Measurements from ENCODE around the gene AK2. TPM values are rescaled to one million over a fixed set of nuclear protein-coding genes. Genes with fewer than 3 reads are reported as not detected.
"Not testable (repeated sequence)": the region's sequence is repeated elsewhere in the genome, so short reads cannot be mapped to it uniquely, and the experiment has no call there.

Gene AK2
- total RNA-seq, 4 donors from 2014 or later, result 273 to 366 (median 293) TPM

- Histone ChIP-seq H3K27me3 (no peaks in the 10 kb centered on the region), H3K9me3 (no peaks in the 10 kb centered on the region), H3K4me3 (no peak overlapping the region), H3K4me1 (peaks cover 0 to 6% (median 3%) of the 10 kb centered on the region in 4 donors), H3K36me3 (no peaks in the 10 kb centered on the region), H3K27ac (peak overlapping the region in 1 of 4 donors; percentile 17)
- DNase-seq, result no peak
- TF ChIP-seq, protein P1, sequence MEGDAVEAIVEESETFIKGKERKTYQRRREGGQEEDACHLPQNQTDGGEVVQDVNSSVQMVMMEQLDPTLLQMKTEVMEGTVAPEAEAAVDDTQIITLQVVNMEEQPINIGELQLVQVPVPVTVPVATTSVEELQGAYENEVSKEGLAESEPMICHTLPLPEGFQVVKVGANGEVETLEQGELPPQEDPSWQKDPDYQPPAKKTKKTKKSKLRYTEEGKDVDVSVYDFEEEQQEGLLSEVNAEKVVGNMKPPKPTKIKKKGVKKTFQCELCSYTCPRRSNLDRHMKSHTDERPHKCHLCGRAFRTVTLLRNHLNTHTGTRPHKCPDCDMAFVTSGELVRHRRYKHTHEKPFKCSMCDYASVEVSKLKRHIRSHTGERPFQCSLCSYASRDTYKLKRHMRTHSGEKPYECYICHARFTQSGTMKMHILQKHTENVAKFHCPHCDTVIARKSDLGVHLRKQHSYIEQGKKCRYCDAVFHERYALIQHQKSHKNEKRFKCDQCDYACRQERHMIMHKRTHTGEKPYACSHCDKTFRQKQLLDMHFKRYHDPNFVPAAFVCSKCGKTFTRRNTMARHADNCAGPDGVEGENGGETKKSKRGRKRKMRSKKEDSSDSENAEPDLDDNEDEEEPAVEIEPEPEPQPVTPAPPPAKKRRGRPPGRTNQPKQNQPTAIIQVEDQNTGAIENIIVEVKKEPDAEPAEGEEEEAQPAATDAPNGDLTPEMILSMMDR (IDR thresholded peaks at IDR 0.05), result no peak
- TF ChIP-seq POLR2A (IDR thresholded peaks at IDR 0.05), result no peak
Measured at GRCh38 chr1:32998064-32998463, 38.6 kb downstream of the AK2 start.

DNA sequence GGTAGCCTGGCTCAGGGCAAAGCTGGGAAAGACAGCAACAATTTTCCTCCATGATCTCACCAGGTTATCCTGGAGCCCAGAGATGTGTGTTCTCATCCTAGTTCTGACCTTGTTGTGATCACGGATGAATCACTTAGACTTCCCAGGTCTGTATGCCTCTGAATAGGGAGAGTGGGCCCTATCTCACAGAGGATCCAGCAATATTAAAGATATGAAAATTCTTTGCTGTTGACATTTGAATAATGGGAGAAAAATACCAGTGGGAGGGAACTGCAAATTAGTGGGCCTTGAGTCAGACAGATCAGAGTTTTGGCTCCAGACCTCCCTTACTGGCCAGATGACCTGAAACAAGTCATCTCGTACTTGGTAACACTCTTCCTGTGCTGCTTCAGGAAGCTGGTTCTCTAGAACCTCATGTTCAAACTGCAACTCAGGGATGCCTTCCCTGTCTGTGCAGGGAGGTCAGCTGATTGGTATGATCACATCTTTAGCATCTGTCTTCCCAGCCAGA is 39.2 kb downstream of the AK2 start:
- no peak for DNase-seq
- TF ChIP-seq POLR2A (IDR thresholded peaks at IDR 0.05), result no peak
- TF ChIP-seq, protein P1 (IDR thresholded peaks at IDR 0.05), result no peak
- Histone ChIP-seq H3K27me3 (no peaks in the 10 kb centered on the region), H3K36me3 (no peaks in the 10 kb centered on the region), H3K9me3 (no peaks in the 10 kb centered on the region), H3K27ac (peak overlapping the region in 1 of 4 donors; percentile 6), H3K4me3 (no peak overlapping the region), H3K4me1 (peaks cover 3 to 13% (median 8%) of the 10 kb centered on the region in 4 donors)

GRCh38 chr1:32993324-32993636 is 43.4 kb downstream of the AK2 start:
- not testable (repeated sequence) for DNase-seq, H3K27me3 ChIP-seq, H3K4me3 ChIP-seq, H3K36me3 ChIP-seq, H3K9me3 ChIP-seq
- peak overlapping the region; percentile 67 to 93 (median 78) for H3K27ac ChIP-seq
- peaks cover 6 to 32% (median 20%) of the 10 kb centered on the region in 4 donors for H3K4me1 ChIP-seq

DNA sequence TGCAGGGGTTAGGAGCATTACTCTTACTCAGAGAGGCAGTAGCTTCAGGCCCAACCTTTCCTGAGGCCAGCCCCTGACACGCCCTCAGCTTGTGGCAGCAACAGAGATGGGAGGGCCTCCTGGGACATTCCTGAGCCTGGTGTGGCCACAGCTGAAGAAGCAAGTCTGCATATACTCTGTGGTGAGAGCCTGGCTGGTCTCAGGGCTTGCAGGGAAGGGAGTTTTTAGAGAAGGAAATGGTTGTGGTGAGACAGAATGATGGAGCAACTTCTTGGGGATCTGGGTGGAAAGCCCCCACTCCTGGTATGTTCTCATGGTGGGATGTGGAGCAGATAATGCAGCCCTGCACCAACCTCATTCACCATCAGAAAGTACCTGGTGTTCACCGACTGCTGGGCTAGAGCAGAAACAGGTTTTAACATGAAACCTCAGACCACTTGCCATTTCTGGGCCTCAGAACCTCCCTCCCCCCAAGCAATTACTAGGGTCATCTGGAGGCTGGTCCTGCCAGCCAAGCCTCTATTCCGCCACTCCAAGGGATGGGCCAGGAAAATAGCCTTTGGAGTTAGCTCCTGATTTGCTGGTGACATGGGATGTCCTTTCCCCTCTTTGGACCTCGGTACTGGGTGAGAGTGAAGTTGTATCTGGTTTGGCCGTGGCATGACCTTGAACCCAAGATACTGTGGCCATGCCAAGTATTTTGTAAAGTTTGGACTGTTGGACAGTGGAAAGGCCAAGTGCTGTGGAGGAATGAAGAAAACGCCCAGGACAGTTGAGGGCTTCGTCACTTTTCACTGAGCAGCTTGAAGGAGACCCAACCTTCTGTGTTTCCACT is 44.0 kb downstream of the AK2 start:
- no peaks in the 10 kb centered on the region for H3K36me3 ChIP-seq
- no peaks in the 10 kb centered on the region for H3K9me3 ChIP-seq
- peak overlapping the region; percentile 67 to 93 (median 78) for H3K27ac ChIP-seq
- H3K4me3 ChIP-seq, result no peak overlapping the region
- H3K4me1 ChIP-seq, result peaks cover 6 to 27% (median 20%) of the 10 kb centered on the region in 4 donors
- DNase-seq, result peak; percentile 82 to 94 (median 87)
- TF ChIP-seq, protein P1 (IDR thresholded peaks at IDR 0.05), result no peak
- peak; percentile 37 to 78 for TF ChIP-seq POLR2A (IDR thresholded peaks at IDR 0.05)
- H3K27me3 ChIP-seq, result no peaks in the 10 kb centered on the region

DNA sequence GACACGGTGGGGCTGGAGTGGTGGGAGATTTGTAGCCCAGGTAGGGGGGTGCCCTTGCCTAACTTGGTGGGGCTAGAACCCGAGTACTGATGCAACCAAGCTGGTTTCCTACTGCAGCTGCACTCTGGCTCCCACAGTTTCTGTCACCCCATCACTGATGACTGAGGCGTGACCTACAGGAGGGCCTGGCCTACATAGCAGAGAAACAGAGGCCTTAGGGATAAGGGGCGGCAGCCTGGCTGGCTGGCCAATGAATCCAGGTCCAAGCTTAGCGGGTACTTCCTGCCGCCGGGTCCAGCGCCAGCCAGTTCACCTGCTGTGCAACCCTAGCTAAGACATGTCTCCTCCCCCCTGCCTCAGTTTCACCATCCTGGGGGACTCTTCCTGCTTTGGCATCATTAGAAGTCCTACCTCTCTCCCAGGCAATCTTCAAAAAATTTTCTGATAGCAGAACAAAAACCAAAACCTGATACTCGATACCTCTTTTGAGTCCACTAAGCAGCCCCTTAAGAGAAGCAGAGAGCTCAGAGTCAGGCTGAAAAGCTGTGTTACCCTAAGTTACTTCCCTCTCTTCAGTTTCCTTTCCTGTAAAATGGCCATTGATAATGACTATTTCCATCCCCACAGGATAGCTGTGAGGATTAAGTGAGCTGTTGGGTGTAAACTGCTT is 44.7 kb downstream of the AK2 start:
- peak overlapping the region; percentile 67 to 93 (median 78) for H3K27ac ChIP-seq
- H3K9me3 ChIP-seq, result no peaks in the 10 kb centered on the region
- no peak overlapping the region for H3K4me3 ChIP-seq
- no peaks in the 10 kb centered on the region for H3K36me3 ChIP-seq
- peaks cover 6 to 27% (median 20%) of the 10 kb centered on the region in 4 donors for H3K4me1 ChIP-seq
- DNase-seq, result peak in 1 of 3 donors; percentile 25
- no peaks in the 10 kb centered on the region for H3K27me3 ChIP-seq
- TF ChIP-seq, protein P1 (IDR thresholded peaks at IDR 0.05), result no peak
- no peak for TF ChIP-seq POLR2A (IDR thresholded peaks at IDR 0.05)

DNA sequence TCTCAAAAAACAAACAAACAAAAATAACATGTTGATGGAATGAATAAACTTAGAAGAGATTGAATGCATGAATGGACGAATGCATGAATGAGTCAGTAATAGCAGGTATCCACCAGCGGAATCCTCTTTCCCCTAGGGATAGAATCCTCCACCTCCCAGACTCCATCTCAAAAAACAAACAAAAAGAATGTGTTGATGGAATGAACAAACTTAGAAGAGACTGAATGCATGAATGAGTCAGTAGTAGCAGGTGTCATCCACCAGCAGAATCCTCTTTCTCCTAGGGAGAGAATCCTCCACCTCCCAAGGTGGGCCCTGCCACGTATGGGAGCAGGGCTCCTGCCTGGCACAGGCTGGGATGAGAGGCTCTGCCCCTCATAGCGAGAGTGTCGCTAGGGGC is 45.3 kb downstream of the AK2 start:
- Histone ChIP-seq H3K27me3 (no peaks in the 10 kb centered on the region), H3K9me3 (no peaks in the 10 kb centered on the region), H3K36me3 (no peaks in the 10 kb centered on the region), H3K27ac (peak overlapping the region; percentile 67 to 93 (median 78)), H3K4me1 (peaks cover 6 to 27% (median 20%) of the 10 kb centered on the region in 4 donors), H3K4me3 (no peak overlapping the region)
- TF ChIP-seq POLR2A (IDR thresholded peaks at IDR 0.05), result no peak
- TF ChIP-seq, protein P1 (IDR thresholded peaks at IDR 0.05), result no peak
- DNase-seq, result no peak
